ENCODE data around the gene GEMIN7.
"Not testable (repeated sequence)": the region's sequence is repeated elsewhere in the genome, so short reads cannot be mapped to it uniquely, and the experiment has no call there.

Gene GEMIN7

GRCh38 chr19:45101806-45102205, 22.7 kb downstream of the GEMIN7 start:
- peak overlapping the region; percentile 44 for H3K27ac Mint-ChIP-seq
- no peaks in the 10 kb centered on the region for H3K9me3 Mint-ChIP-seq
- H3K36me3 Mint-ChIP-seq (ENCODE audit: low read depth): peaks cover 12% of the 10 kb centered on the region
- peaks cover 67% of the 10 kb centered on the region for H3K4me1 Mint-ChIP-seq (ENCODE audit: low read depth)
- no peak for DNase-seq
- no peak overlapping the region for H3K4me3 Mint-ChIP-seq
- H3K27me3 Mint-ChIP-seq: no peaks in the 10 kb centered on the region

GRCh38 chr19:45102481-45102880, 23.4 kb downstream of the GEMIN7 start:
- H3K36me3 Mint-ChIP-seq (ENCODE audit: low read depth): peaks cover 8% of the 10 kb centered on the region
- DNase-seq: no peak
- H3K27me3 Mint-ChIP-seq: no peaks in the 10 kb centered on the region
- peak overlapping the region; percentile 38 for H3K4me3 Mint-ChIP-seq
- H3K9me3 Mint-ChIP-seq: no peaks in the 10 kb centered on the region
- peaks cover 62% of the 10 kb centered on the region for H3K4me1 Mint-ChIP-seq (ENCODE audit: low read depth)
- peak overlapping the region; percentile 24 for H3K27ac Mint-ChIP-seq

GRCh38 chr19:45103156-45103507, 24.1 kb downstream of the GEMIN7 start:
- Mint-ChIP-seq H3K4me1 (ENCODE audit: low read depth) (peaks cover 60% of the 10 kb centered on the region), H3K27ac (peak overlapping the region; percentile 15), H3K36me3 (ENCODE audit: low read depth) (peaks cover 8% of the 10 kb centered on the region), H3K9me3 (no peaks in the 10 kb centered on the region), H3K27me3 (no peaks in the 10 kb centered on the region), H3K4me3 (peak overlapping the region; percentile 38)
- DNase-seq: peak; percentile 51

GRCh38 chr19:45103508-45104319, 24.7 kb downstream of the GEMIN7 start:
- H3K4me3 Mint-ChIP-seq: peak overlapping the region; percentile 38
- peak overlapping the region; percentile 68 for H3K27ac Mint-ChIP-seq
- H3K27me3 Mint-ChIP-seq: no peaks in the 10 kb centered on the region
- no peak for DNase-seq
- peaks cover 8% of the 10 kb centered on the region for H3K36me3 Mint-ChIP-seq (ENCODE audit: low read depth)
- peaks cover 54% of the 10 kb centered on the region for H3K4me1 Mint-ChIP-seq (ENCODE audit: low read depth)
- no peaks in the 10 kb centered on the region for H3K9me3 Mint-ChIP-seq

GRCh38 chr19:45104658-45105349, 25.7 kb downstream of the GEMIN7 start:
- H3K4me1 Mint-ChIP-seq (ENCODE audit: low read depth): peaks cover 50% of the 10 kb centered on the region

GRCh38 chr19:45106363-45106762, 27.3 kb downstream of the GEMIN7 start:
- H3K4me3 Mint-ChIP-seq; H3K36me3 Mint-ChIP-seq (ENCODE audit: low read depth); H3K27ac Mint-ChIP-seq; H3K27me3 Mint-ChIP-seq; DNase-seq; H3K9me3 Mint-ChIP-seq: not testable (repeated sequence)
- H3K4me1 Mint-ChIP-seq (ENCODE audit: low read depth): peaks cover 60% of the 10 kb centered on the region

More at GRCh38 chr19:45104658-45105349, 25.7 kb downstream of the GEMIN7 start:
- H3K27ac Mint-ChIP-seq: peak overlapping the region; percentile 27
- no peak for DNase-seq
- H3K9me3 Mint-ChIP-seq: no peaks in the 10 kb centered on the region
- H3K27me3 Mint-ChIP-seq: no peaks in the 10 kb centered on the region
- no peak overlapping the region for H3K4me3 Mint-ChIP-seq
- H3K36me3 Mint-ChIP-seq (ENCODE audit: low read depth): peaks cover 5% of the 10 kb centered on the region

- no peak overlapping the region for H3K4me3 Mint-ChIP-seq
- H3K27me3 Mint-ChIP-seq: no peaks in the 10 kb centered on the region
- H3K4me1 Mint-ChIP-seq (ENCODE audit: low read depth): peaks cover 57% of the 10 kb centered on the region
- H3K27ac Mint-ChIP-seq: no peak overlapping the region
- DNase-seq: no peak
- peaks cover 4% of the 10 kb centered on the region for H3K36me3 Mint-ChIP-seq (ENCODE audit: low read depth)
- no peaks in the 10 kb centered on the region for H3K9me3 Mint-ChIP-seq
These were observed 28.6 kb downstream of the GEMIN7 start for GRCh38 chr19:45107621-45108150.

GRCh38 chr19:45110851-45111266, 31.8 kb downstream of the GEMIN7 start:
- H3K27me3 Mint-ChIP-seq: no peaks in the 10 kb centered on the region
- peaks cover 5% of the 10 kb centered on the region for H3K36me3 Mint-ChIP-seq (ENCODE audit: low read depth)
- peaks cover 41% of the 10 kb centered on the region for H3K4me1 Mint-ChIP-seq (ENCODE audit: low read depth)

GRCh38 chr19:45112111-45112827, 33.2 kb downstream of the GEMIN7 start:
- no peaks in the 10 kb centered on the region for H3K9me3 Mint-ChIP-seq
- H3K27me3 Mint-ChIP-seq: no peaks in the 10 kb centered on the region
- H3K36me3 Mint-ChIP-seq (ENCODE audit: low read depth): peaks cover 5% of the 10 kb centered on the region
- DNase-seq: no peak
- no peak overlapping the region for H3K27ac Mint-ChIP-seq
- no peak overlapping the region for H3K4me3 Mint-ChIP-seq
- H3K4me1 Mint-ChIP-seq (ENCODE audit: low read depth): peaks cover 53% of the 10 kb centered on the region

More at GRCh38 chr19:45110851-45111266, 31.8 kb downstream of the GEMIN7 start:
- Mint-ChIP-seq H3K27ac (no peak overlapping the region), H3K9me3 (no peaks in the 10 kb centered on the region), H3K4me3 (no peak overlapping the region)
- DNase-seq: no peak

GRCh38 chr19:45113628-45114027, 34.6 kb downstream of the GEMIN7 start:
- Mint-ChIP-seq H3K4me1 (ENCODE audit: low read depth) (peaks cover 62% of the 10 kb centered on the region), H3K36me3 (ENCODE audit: low read depth) (peaks cover 5% of the 10 kb centered on the region), H3K4me3 (no peak overlapping the region), H3K9me3 (no peaks in the 10 kb centered on the region), H3K27ac (no peak overlapping the region), H3K27me3 (no peaks in the 10 kb centered on the region)
- DNase-seq: no peak

- peaks cover 65% of the 10 kb centered on the region for H3K4me1 Mint-ChIP-seq (ENCODE audit: low read depth)
- H3K27ac Mint-ChIP-seq: no peak overlapping the region
- peaks cover 3% of the 10 kb centered on the region for H3K36me3 Mint-ChIP-seq (ENCODE audit: low read depth)
- no peaks in the 10 kb centered on the region for H3K27me3 Mint-ChIP-seq
- no peak overlapping the region for H3K4me3 Mint-ChIP-seq
- DNase-seq: no peak
- no peaks in the 10 kb centered on the region for H3K9me3 Mint-ChIP-seq
These were observed 35.1 kb downstream of the GEMIN7 start for GRCh38 chr19:45114116-45114515.

GRCh38 chr19:45115809-45116615, 37.0 kb downstream of the GEMIN7 start:
- DNase-seq: no peak
- Mint-ChIP-seq H3K27me3 (no peaks in the 10 kb centered on the region), H3K4me3 (no peak overlapping the region), H3K36me3 (ENCODE audit: low read depth) (peaks cover 4% of the 10 kb centered on the region), H3K9me3 (no peaks in the 10 kb centered on the region), H3K27ac (peak overlapping the region; percentile 50), H3K4me1 (ENCODE audit: low read depth) (peaks cover 65% of the 10 kb centered on the region)

- Mint-ChIP-seq H3K27ac (peak overlapping the region; percentile 67), H3K4me1 (ENCODE audit: low read depth) (peaks cover 71% of the 10 kb centered on the region), H3K9me3 (no peaks in the 10 kb centered on the region), H3K27me3 (no peaks in the 10 kb centered on the region), H3K36me3 (ENCODE audit: low read depth) (peaks cover 4% of the 10 kb centered on the region), H3K4me3 (peak overlapping the region; percentile 36)
- peak; percentile 74 for DNase-seq
These were observed 38.1 kb downstream of the GEMIN7 start for GRCh38 chr19:45117167-45117594.

GRCh38 chr19:45117671-45118070, 38.6 kb downstream of the GEMIN7 start:
- Mint-ChIP-seq H3K36me3 (ENCODE audit: low read depth) (peaks cover 4% of the 10 kb centered on the region), H3K9me3 (no peaks in the 10 kb centered on the region), H3K4me3 (no peak overlapping the region), H3K4me1 (ENCODE audit: low read depth) (peaks cover 74% of the 10 kb centered on the region), H3K27ac (peak overlapping the region; percentile 67), H3K27me3 (no peaks in the 10 kb centered on the region)
- no peak for DNase-seq

All from activated T-cell treated with anti-CD3 and anti-CD28 coated beads, Interleukin-2, amount 50 U/mL, for 24 hours (primary cell).